HG03280 (cell line): ENCODE results near the gene RMND5B.
"Not testable (repeated sequence)": the region's sequence is repeated elsewhere in the genome, so short reads cannot be mapped to it uniquely, and the experiment has no call there.

Source experiments
- ATAC-seq: cut with Tn5 transposase; IDR thresholded peaks from one replicate; pipeline ENCODE4 v1.9.1; 2021; ENCODE audit warnings: mild to moderate bottlenecking, moderate library complexity; ENCODE audit not compliant: unreplicated experiment

The RMND5B gene, protein sequence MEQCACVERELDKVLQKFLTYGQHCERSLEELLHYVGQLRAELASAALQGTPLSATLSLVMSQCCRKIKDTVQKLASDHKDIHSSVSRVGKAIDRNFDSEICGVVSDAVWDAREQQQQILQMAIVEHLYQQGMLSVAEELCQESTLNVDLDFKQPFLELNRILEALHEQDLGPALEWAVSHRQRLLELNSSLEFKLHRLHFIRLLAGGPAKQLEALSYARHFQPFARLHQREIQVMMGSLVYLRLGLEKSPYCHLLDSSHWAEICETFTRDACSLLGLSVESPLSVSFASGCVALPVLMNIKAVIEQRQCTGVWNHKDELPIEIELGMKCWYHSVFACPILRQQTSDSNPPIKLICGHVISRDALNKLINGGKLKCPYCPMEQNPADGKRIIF

DNA sequence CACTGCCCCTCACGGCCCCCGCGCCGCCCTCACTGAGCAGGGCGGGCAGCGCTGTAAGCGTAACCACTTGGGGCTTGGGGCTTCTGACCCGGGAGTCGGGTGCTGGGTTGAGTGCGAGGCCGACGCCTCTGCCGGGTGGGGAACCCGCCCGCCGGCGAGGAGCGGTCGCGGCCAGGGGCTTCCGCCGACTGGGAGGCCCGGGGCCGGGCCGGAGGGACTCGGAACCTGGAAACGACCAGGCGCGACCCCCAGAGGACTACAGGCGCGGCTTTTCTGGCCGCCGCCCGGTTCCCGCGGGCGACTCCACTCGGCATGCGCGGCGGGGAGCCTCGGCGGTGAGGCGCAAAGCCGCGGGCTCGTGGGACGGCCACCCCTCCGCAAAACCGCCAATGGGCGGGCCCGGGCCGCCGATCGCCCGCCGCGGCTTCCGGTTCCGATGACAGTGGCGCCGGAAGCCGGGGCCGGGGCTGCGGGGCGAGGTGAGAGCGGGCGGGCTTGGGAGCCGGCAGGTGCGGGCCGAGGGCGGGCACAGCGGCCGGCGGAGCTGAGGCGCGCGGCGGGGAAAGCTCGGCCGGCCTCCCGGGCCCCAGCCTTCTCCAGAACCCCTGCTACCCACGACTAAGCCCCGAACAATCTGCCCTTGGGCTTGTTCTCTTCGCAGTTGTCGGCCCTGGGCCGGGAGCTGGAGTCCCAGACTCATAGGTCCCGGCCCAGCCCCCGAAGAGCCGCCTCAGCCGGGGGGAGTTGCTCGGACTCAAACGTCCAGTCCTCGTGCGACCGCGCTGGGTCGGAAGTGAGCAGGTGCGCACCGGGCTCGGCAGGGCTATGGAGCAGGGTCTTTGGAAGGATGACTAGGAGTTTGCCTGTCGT, at the start of gene RMND5B:
RMND5B (plus strand) TSS at position 439 of the 870 bp plus-strand sequence. CDS start 7,106 bp downstream, outside the sequence.
- peak; percentile 91 for ATAC-seq

DNA sequence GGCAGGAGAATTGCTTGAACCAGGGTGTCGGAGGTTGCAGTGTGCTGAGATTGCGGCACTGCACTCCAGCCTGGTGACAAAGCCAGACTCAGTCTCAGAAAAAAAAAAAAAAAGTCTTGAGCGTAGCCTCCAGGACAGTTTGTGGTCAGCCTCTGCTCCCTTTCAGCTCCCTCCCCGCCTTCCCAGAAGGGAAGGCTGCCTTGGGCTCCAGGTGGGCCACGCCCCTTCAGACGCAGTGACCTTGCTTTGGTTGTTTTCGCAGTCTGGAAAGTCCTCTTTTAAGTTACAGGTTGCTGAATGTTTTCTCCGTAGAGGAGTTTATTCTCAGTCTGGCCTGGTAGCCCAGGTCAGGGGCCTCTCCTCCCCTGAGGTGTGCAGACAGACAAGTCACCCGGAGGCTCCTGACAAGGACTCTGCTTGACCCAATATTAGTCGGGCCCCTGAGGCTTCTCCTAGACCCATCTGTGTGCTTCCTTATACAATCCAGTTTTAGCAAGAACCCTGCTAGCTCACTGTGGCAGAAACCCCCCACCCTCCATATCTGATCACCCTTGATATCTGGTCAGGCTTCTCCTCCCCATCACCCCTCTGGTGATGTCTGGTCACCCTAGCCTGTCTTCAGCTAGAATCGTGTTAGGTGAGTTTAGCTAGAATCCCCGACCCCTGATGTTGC, 49.1 kb upstream of the RMND5B start:
- no peak for ATAC-seq

DNA sequence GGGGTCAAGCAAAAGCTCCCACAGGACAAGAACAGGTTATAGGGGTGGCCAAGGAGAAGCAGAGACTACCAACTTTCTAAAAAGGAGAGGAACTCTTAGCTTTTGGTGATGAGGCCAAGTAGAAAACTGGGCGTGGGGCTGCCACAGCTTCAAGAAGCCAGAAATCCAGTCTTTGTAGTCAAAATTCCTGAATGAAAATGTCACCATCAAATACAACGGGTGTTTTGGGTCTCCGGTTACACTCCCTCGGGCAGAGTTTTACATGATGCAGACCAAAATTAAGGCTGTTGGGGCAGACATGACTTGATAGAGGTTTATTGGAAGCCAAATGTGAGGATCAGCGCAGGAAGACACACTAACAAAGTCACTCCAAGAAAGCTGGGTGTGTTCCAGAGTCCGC, 46.9 kb upstream of the RMND5B start:
- no peak for ATAC-seq

DNA sequence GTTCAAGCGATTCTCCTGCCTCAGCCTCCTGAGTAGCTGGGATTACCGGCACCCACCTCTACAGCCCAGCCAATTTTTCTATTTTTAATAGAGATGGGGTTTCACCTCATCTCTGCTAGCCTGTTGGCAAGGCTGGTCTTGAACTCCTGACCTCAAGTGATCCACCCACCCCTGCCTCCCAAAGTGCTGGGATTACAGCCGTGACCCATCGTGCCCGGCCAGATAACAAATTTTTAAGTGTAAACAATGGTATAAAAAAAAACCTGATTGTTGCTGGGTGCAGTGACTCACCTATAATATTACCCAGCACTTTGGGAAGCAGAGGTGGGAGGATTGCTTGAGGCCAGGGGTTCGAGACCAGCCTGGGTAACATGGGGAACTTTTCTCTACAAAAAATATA, 45.5 kb upstream of the RMND5B start:
- ATAC-seq = no peak

DNA sequence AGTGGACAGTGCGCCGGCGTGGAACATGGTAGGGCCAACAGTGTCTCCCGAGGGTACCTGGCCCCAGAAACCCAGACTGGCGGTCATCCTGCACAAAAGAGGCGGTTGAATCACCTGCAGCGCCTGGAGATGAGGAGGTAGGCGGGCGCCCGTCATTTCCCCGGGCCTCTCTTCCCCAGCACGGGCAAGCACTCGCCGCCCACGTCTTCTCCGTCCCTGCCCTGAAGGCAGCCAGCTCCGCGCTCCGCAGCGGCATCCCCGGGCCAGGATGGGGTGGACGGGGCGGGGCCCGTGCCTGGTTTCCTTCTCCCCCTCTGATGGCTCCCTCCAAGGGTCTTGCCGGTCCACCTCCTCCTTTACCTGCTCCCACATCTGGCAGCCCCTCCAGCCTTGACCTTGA, 44.5 kb upstream of the RMND5B start:
- ATAC-seq = no peak

DNA sequence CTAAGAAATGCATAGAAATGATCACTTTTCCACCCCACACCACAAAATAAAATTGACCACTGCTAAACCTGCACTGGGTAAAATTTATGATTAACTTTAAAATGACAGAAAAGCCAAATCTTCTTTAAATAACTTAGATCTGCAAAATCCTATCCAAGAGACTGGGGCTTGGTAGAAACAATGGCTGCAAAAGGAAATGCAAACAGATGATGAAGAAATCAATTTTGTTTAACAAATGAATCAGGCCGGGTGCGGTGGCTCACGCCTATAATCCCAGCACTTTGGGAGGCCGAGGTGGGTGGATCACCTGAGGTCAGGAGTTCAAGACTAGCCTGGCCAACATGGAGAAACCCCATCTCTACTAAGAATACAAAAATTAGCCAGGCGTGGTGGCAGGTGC, 43.6 kb upstream of the RMND5B start:
- ATAC-seq = not testable (repeated sequence)

DNA sequence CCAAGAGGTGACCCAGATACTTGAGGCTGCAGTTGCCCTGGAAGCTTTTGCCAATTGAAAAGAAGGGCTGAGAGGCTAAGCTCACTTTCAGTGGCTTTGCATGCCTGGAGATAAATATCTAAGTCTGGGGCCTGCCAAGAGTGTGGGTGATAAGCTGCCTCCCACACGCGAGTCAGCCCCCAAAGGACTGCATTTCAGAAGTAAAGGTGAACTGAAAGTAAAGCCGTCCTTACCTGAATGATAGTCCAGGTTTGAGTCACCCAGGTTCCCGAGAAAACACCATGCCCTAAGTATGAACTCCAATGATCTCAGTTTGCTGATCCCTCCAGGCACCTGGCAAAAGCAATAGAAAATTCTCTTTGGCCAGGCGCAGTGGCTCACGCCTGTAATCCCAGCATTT, 40.0 kb upstream of the RMND5B start:
- ATAC-seq = no peak

DNA sequence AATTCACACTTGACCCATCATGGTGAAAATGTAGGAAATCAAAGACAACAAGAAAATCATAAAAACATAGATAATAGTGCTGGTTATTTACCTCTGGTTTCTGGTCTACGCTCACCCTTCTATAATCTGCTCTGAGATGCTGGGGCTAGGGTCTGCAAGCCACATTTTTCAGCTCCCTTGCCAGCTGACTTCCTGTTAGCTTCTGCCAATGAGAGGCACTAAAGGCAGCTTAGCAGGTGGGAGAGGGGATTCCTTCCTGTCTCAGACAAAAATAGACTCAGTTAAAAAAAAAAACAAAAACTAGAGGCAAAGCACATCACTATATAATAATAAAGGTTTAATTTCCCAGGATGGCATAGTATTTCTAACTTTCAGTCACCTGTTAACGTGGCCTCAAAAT, 37.7 kb upstream of the RMND5B start:
- no peak for ATAC-seq

DNA sequence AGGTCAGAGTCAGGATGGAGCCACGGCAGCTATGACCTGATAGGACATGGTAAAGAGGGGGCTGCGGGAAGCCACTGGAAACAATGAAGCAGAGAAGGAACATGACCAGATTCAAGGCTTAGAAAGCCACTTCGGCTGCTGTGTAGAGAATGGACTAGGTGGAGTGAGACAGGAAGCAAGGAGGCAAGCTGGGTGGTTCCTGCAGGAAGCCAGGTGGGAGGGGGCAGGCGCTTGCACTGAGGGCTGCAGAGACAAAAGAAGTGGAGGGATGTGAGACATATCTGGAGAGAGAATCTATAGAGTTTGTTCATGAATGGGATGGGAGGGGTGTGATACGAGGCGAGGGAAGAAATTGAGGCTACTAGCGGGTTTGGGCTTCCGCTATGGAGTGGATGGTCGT, 36.5 kb upstream of the RMND5B start:
- ATAC-seq = no peak

DNA sequence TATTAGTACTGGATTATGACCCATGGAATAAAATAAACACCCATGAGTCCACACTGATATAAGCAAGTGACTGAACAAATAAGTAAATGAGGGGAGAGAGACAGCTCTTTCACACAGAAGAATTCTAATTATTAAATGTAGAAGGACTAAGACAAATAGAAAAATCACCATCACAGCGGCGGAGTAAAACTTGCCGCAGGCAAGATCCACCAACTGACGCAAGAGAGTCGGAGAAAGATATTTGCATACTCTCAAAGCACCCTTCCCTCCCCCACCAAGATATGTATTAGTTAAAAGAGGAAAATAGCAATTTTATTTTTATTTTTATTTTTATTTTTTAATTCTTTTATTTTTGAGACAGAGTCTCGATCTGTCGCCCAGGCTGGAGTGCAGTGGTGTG, 32.1 kb upstream of the RMND5B start:
- ATAC-seq = no peak

DNA sequence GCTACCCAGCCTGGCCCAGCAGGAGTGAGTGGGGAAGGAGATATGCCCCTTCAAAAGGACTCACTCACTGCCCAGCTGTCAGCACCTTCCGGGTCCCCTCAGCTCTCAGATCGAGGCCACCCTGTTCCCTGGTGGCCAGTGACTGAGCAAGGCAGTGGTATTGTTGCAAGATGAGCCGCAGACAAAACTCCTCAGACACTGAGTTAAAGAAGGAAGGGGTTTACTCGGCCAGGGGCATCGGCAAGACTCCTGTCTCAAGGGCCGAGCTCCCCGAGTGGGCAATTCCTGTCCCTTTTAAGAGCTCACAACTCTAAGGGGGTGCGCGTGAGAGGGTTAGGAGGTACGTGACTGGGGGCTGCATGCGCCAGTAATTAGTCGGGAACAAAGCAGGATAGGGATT, 27.2 kb upstream of the RMND5B start:
- no peak for ATAC-seq

DNA sequence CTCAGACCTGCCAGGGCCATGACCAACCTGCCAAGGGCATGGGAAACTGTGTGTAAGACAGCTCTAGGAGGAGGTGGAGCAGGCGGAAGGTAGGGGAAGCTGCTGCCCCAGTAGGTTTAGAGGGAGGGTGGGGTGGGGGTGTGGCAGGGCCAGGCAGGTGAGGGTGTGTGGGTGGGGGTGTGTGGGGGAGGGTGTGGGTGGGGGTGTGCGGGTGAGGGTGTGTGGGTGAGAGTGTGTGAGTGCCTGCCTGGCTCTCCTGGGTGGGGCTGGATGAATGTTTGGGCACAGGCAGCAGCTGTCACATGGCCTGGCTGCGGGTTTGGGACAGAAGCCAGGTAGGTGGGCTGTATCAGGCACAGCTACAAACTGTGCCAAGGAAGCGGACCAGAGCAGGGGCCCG, 26.3 kb upstream of the RMND5B start:
- ATAC-seq = no peak

DNA sequence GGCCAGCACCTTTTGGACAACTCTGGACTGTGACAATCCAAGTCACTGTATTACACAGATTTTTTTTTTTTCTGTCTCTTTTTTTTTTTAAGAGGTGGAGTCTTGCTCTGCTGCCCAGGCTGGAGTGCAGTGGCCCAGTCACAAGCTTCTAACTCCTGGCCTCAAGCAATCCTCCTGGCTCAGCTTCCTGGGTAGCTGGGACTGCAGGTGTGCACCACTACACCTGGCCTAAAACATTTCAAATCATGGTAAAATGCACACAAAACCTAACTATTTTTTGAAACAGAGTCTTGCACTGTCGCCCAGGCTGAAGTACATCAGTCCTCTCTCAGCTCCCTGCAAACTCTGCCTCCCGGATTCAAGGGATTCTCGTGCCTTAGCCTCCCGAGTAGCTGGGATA, 24.7 kb upstream of the RMND5B start:
- ATAC-seq = no peak

DNA sequence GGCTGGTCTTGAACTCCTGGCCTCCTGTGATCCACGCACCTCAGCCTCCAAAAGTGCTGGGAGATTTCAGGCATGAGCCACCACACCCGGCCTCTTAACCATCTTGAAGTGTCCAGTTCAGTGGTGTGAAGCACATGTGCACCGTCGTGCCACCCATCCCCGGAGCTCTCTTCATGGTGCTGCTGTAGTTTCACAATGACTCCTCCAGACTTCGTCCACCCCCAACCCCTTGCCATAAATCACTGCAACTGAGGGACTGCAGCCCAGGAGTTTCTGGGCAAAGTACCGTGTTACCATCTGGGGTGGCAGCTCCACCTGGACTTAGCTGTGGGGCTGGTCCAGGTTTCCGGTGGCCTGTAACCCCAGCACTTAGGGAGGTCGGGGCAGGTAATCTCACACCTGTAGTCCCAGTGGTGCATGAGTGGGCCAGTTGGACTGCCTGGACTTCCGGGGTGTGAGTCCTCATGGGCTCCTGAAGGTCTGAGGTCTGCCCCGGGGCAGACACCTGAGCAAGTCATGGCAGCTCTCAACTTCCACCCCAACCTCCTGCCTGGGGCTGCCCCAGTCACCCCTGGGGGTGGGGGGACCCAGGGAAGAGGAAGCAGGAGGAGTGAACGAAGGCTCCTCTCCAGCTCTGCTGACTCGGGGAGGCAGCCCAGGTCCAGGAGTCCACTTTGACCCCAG, 24.1 kb upstream of the RMND5B start:
- no peak for ATAC-seq

DNA sequence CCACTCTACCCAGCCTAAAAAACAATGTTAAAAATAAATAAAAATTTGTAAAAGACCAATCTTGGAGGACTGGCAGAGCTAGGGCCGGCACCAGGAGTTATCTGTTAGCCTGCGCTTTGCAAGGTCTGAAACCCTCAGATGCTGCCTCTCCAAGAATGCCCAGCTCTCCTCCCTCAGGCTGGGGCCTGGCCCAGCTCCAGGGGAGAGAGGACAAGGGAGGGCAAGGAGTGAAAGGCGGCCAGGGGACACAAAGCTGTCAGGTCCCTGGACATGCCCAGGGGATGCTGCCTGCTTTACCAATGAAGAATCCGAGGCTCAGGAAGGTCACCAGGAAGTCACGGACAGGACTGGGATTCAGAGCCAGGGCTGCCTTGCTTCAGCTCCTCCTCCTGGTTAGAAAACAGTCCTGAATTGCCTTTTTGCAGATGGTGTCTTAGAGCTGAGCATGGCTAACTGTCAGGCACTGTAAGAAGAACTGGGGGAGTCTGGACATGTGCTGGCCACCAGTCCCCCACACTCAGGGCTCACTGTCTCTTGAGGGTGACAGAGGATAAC, 23.0 kb upstream of the RMND5B start:
- no peak for ATAC-seq

DNA sequence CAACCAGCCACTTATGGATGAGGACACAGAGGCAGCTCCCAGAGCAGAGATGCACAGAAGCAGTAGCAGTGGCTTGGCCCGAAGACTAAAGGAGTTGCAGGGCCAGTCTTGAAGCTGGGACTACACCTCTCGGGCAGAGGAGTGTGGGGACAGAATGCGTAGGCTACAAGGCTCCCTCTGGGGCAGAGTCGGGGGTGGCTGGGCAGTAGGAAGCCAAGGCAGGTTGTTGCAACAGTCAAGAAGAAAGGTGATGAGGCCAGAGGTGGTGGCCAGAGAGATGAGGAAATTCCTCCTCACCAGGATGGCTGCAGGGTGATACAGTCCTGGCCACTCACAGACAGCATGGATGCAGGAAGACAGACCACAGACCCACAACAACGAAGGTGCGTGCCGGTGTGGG, 22.4 kb upstream of the RMND5B start:
- no peak for ATAC-seq

DNA sequence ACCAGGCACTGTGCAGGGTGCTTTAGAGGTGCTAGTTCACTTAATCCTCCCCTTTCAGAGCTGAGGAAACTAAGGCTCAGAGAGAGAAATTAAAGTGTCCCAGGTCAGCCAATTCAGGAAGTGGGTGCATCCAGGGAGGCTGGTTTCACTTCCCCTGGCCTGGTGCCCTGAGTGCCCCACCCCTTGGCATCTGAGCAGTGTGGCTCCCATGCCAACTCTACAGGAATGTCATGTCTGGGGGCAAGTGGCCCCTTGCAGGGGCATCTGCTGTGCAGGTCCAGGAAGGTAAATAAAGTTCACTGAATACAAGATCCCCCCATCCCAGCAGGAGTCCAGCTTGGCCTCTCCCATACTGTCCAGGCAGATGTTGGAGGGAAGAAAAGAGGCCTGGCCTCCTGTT, 21.8 kb upstream of the RMND5B start:
- ATAC-seq = no peak

DNA sequence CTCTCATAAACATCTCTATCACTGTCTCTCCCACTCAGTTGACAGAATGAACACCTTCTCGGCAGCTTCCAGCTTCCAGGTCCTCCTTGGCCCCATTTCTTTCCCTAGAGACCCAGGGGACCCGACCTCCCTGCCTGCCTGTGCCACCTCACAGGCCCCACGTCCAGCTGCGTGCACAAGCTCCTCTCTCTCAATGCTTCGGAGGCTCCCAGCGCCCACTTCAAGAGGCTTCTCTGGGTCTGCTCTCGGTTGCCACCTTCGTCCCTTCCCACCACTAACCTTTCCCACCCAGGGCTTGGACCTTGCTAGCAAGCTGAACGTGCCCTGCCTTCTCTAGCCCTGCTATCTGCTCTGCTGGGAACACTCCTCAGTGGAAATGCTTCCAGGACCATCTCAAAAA, 20.3 kb upstream of the RMND5B start:
- ATAC-seq = no peak

DNA sequence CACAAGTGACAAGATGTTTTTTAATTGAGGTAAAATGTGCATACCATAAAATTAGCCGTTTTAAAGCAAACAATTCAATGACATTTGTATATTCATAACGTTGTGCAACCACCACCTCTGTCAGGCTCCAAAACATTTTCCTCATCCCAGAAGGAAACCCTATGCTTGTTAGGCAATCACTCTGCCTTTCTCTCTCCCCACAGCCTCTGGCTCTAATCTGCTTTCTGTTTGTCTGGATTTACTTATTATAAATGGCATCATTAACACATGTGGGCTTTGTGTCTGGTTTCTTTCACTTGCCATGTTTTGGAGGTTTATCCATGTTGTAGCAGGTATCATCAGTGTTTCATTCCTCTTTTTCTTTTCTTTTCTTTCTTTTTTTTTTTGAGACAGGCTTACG, 18.9 kb upstream of the RMND5B start:
- no peak for ATAC-seq

DNA sequence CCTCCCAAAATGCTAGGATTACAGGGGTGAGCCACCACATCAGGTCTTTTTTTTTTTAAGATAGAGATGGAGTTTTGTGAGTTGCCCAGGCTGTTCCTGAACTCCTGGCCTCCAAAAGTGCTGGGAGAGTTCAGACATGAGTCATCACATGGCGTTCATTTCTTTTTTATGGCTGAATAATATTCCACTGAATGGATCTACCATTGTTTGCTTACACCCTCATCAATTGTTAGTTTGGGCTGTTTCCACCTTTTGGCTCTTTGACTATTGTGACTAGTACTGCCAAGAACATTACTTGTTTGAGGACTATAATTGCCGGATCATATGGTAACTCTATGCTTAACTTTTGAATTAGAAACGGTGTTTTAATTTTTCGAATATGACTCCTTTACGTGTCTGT, 18.3 kb upstream of the RMND5B start:
- no peak for ATAC-seq
